Measurements from ENCODE around the gene MOXD1. TPM values are rescaled to one million over a fixed set of nuclear protein-coding genes. Genes with fewer than 3 reads are reported as not detected.
A peak's percentile ranks its signal among the peaks of the same experiment; 100 is the strongest.

The MOXD1 gene
- total RNA-seq, 2 experiments from 2014 or later: not detected

- Mint-ChIP-seq H3K9me3 (ENCODE audit: low read depth) (peaks cover 2% of the 10 kb centered on the region), H3K4me1 (no peaks in the 10 kb centered on the region), H3K4me3 (no peak overlapping the region), H3K27me3 (peaks cover 20% of the 10 kb centered on the region), H3K36me3 (ENCODE audit: low read depth) (no peaks in the 10 kb centered on the region), H3K27ac (no peak overlapping the region)
- intact Hi-C loops (cut with DNase I, micrococcal nuclease): no loop called here
- POLR2A ChIA-PET: no interaction called here
- DNase-seq (no peak), ATAC-seq (no peak)
- CTCF ChIA-PET: interaction anchor here (0.7 kb wide), 1 partner anchor 133 kb away, joined by 3 read pairs; no protein-coding TSS in a partner anchor
These were observed 12.2 kb upstream of the MOXD1 start for GRCh38 chr6:132413499-132413802.

- Mint-ChIP-seq H3K9me3 (ENCODE audit: low read depth) (peaks cover 2% of the 10 kb centered on the region), H3K4me3 (no peak overlapping the region), H3K36me3 (ENCODE audit: low read depth) (no peaks in the 10 kb centered on the region), H3K27me3 (peaks cover 25% of the 10 kb centered on the region), H3K4me1 (no peaks in the 10 kb centered on the region), H3K27ac (no peak overlapping the region)
- ATAC-seq: no peak
- no peak for DNase-seq
- intact Hi-C loops (cut with DNase I, micrococcal nuclease): no loop called here
- CTCF ChIA-PET: interaction anchor here (0.7 kb wide), 1 partner anchor 133 kb away, joined by 3 read pairs; no protein-coding TSS in a partner anchor
- POLR2A ChIA-PET: no interaction called here
These were observed 11.6 kb upstream of the MOXD1 start for GRCh38 chr6:132412656-132413498.

DNA sequence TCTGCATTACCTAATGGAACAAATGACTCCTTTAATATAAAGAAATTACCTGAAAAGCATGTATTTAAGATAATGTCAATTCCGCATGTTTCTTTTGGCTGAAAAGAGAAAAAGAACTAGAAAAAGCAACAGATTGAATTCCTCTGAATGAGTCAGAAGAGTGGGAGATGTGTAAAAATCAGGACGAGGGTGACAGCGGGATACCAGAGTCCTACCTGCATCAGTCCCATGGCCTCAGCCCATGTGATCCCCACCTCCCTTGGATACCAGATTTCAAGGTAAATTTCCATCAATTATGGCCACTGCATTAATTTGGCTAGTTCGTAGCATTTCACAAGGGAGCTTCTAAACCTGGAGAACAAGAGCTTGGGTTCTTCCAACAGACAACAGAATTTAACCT, 10.0 kb upstream of the MOXD1 start:
- Mint-ChIP-seq H3K4me1 (no peaks in the 10 kb centered on the region), H3K36me3 (ENCODE audit: low read depth) (no peaks in the 10 kb centered on the region), H3K27ac (no peak overlapping the region), H3K9me3 (ENCODE audit: low read depth) (peaks cover 1% of the 10 kb centered on the region), H3K4me3 (no peak overlapping the region), H3K27me3 (peaks cover 30% of the 10 kb centered on the region)
- ATAC-seq: no peak
- intact Hi-C loops (cut with DNase I, micrococcal nuclease): no loop called here
- ChIA-PET CTCF (interaction anchor here (1.6 kb wide), 1 partner anchor 132 kb away, joined by 7 read pairs; no protein-coding TSS in a partner anchor), POLR2A (no interaction called here)
- DNase-seq: no peak

GRCh38 chr6:132410830-132411229, 9.6 kb upstream of the MOXD1 start:
- no peaks in the 10 kb centered on the region for H3K36me3 Mint-ChIP-seq (ENCODE audit: low read depth)
- ChIA-PET POLR2A (no interaction called here), CTCF (interaction anchor here (1.6 kb wide), 1 partner anchor 131 kb away, joined by 7 read pairs; no protein-coding TSS in a partner anchor)
- DNase-seq: no peak
- H3K4me3 Mint-ChIP-seq: no peak overlapping the region
- H3K9me3 Mint-ChIP-seq (ENCODE audit: low read depth): no peaks in the 10 kb centered on the region
- ATAC-seq: no peak
- H3K27ac Mint-ChIP-seq: no peak overlapping the region
- intact Hi-C loops (cut with DNase I, micrococcal nuclease): no loop called here
- H3K4me1 Mint-ChIP-seq: no peaks in the 10 kb centered on the region
- H3K27me3 Mint-ChIP-seq: peaks cover 34% of the 10 kb centered on the region

DNA sequence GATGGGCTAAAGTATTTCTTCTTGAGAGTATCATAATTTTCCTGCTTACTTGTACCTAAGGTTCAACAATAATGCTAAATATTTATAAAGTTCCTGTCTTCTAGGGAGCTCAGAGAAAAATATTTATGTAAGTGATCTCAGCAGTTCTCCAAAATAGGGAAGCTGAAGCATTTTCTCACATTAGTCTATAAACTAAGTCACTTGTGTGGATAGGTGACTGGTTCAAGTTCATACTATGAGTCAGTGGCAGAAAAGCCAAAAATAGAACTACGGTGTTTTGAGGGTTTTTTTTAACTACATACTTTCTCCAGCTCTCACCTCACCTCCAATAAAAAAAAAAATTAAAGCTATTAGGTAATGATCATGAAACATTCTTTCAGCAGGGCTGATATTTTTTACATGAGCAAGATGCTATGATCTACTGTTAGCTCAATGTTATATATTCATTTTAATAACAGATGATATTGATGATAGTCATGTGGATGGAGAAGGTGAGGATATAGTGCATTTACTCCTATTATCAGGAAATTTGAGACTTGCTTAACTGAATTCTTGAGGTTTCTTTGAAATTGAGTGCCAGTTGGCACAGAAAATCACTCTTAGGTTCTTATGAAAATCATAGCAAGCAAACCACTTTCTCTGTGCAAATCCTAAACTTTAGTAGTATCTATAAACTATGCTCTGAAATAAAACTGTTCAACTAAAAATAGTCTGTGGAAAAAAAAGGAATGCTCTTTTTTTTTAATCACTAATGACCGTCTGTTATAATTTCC, 4.1 kb upstream of the MOXD1 start:
- Mint-ChIP-seq H3K27me3 (peaks cover 49% of the 10 kb centered on the region), H3K4me3 (no peak overlapping the region), H3K27ac (no peak overlapping the region), H3K4me1 (peaks cover 17% of the 10 kb centered on the region), H3K36me3 (ENCODE audit: low read depth) (no peaks in the 10 kb centered on the region), H3K9me3 (ENCODE audit: low read depth) (no peaks in the 10 kb centered on the region)
- peak; percentile 33 for ATAC-seq
- CTCF ChIA-PET: interaction anchor here (0.9 to 1.6 kb wide), 3 partner anchors 23 to 125 kb away, joined by 3 to 8 read pairs (median 3); no protein-coding TSS in a partner anchor
- intact Hi-C loops (cut with DNase I, micrococcal nuclease): loop anchor here in 1 of 2 experiments (10.0 kb wide), 1 partner anchor 839 kb away; the partner anchor contains the start of gene EYA4
- POLR2A ChIA-PET: no interaction called here
- DNase-seq: no peak

- peaks cover 55% of the 10 kb centered on the region for H3K27me3 Mint-ChIP-seq
These were observed 3.5 kb upstream of the MOXD1 start for GRCh38 chr6:132404736-132405135.

DNA sequence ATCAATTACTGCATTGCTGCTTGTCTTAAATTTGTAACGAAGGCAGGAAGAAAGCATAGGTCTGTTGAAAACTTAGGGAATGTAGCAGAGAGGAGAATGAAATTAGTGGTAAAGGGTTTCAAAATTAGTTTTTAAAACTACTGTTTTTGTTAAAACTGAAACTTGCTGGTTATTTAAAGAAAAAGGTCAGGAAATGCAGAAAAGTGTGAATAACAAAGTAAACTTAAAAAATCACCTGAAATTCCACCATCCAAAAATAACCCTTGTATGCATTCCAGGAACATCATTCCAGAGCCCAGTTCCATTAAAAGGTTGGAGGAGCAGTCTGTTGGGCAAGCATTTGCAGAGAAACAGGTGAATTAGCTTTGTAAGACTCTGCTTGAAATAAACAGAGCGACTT, 3.1 kb upstream of the MOXD1 start:
- DNase-seq (no peak), ATAC-seq (no peak)
- no peak overlapping the region for H3K27ac Mint-ChIP-seq
- no peaks in the 10 kb centered on the region for H3K9me3 Mint-ChIP-seq (ENCODE audit: low read depth)
- H3K36me3 Mint-ChIP-seq (ENCODE audit: low read depth): no peaks in the 10 kb centered on the region
- H3K4me3 Mint-ChIP-seq: no peak overlapping the region
- ChIA-PET CTCF (interaction anchor here (0.9 to 1.6 kb wide), 3 partner anchors 22 to 124 kb away, joined by 3 to 8 read pairs (median 3); no protein-coding TSS in a partner anchor), POLR2A (no interaction called here)
- intact Hi-C loops (cut with DNase I, micrococcal nuclease): loop anchor here (5.0 to 10.0 kb wide), 2 partner anchors 78 to 840 kb away; partner anchors contain the start of gene EYA4 (in 1 of the 2)
- H3K27me3 Mint-ChIP-seq: peaks cover 56% of the 10 kb centered on the region
- peaks cover 17% of the 10 kb centered on the region for H3K4me1 Mint-ChIP-seq

More at GRCh38 chr6:132404736-132405135, 3.5 kb upstream of the MOXD1 start:
- H3K9me3 Mint-ChIP-seq (ENCODE audit: low read depth): no peaks in the 10 kb centered on the region
- peaks cover 17% of the 10 kb centered on the region for H3K4me1 Mint-ChIP-seq
- H3K36me3 Mint-ChIP-seq (ENCODE audit: low read depth): no peaks in the 10 kb centered on the region
- intact Hi-C loops (cut with DNase I, micrococcal nuclease): loop anchor here (5.0 to 10.0 kb wide), 2 partner anchors 78 to 840 kb away; partner anchors contain the start of gene EYA4 (in 1 of the 2)
- no peak overlapping the region for H3K27ac Mint-ChIP-seq
- ATAC-seq: peak; percentile 58
- no peak for DNase-seq
- CTCF ChIA-PET: interaction anchor here (0.9 to 1.6 kb wide), 3 partner anchors 22 to 125 kb away, joined by 3 to 8 read pairs (median 3); no protein-coding TSS in a partner anchor
- no peak overlapping the region for H3K4me3 Mint-ChIP-seq
- POLR2A ChIA-PET: no interaction called here

DNA sequence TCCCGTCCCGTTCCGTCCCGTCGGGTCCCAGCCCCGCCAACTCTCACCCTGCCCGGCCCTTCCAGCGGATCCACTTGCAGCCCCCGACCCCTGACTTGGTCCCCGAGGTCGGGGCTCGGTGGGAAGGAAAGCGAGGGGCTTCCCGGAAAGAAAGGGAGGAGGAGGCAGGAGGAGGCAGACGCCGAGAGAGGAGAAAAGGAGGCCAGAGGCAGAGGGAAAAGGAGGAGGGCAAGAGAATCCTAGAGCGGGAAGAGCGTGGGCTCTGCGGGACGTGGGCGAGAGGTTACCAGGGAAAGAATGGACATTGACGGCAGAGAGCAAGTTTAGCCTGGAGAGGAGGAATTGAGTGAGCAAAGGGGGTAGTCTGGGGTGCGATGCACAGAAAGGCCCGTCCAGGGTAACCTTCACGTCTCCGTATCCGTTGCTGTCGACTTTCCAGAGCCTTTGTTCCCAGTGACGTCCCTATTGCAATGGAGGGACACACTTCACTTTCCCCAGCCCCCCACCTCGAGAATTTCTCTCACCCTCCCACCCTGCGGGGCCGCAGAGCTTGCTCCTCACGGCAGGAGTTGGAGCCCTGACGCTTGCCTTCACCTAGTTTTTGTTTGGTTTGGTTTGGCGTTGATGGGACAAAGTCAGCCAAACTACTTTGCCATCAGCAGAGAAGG, 477 bp upstream of the MOXD1 start:
- Mint-ChIP-seq H3K36me3 (ENCODE audit: low read depth) (no peaks in the 10 kb centered on the region), H3K9me3 (ENCODE audit: low read depth) (no peaks in the 10 kb centered on the region), H3K27ac (no peak overlapping the region), H3K4me1 (peaks cover 17% of the 10 kb centered on the region), H3K27me3 (peaks cover 54% of the 10 kb centered on the region), H3K4me3 (peak overlapping the region; percentile 8)
- DNase-seq (no peak), ATAC-seq (no peak)
- POLR2A ChIA-PET: no interaction called here
- CTCF ChIA-PET: no interaction called here
- intact Hi-C loops (cut with DNase I, micrococcal nuclease): loop anchor here (5.0 to 10.0 kb wide), 2 partner anchors 81 to 843 kb away; partner anchors contain the start of gene EYA4 (in 1 of the 2)

GRCh38 chr6:132400555-132400882, 756 bp downstream of the MOXD1 start:
- ChIA-PET POLR2A (interaction anchor here (0.7 kb wide), 1 partner anchor 14 kb away, joined by 3 read pairs; no protein-coding TSS in a partner anchor), CTCF (no interaction called here)
- peaks cover 17% of the 10 kb centered on the region for H3K4me1 Mint-ChIP-seq
- DNase-seq: no peak
- intact Hi-C loops (cut with DNase I, micrococcal nuclease): loop anchor here (5.0 to 10.0 kb wide), 2 partner anchors 82 to 844 kb away; partner anchors contain the start of gene EYA4 (in 1 of the 2)
- no peak for ATAC-seq
- peaks cover 61% of the 10 kb centered on the region for H3K27me3 Mint-ChIP-seq
- no peak overlapping the region for H3K4me3 Mint-ChIP-seq
- H3K36me3 Mint-ChIP-seq (ENCODE audit: low read depth): no peaks in the 10 kb centered on the region
- peaks cover 2% of the 10 kb centered on the region for H3K9me3 Mint-ChIP-seq (ENCODE audit: low read depth)
- H3K27ac Mint-ChIP-seq: no peak overlapping the region

- CTCF ChIA-PET: no interaction called here
- intact Hi-C loops (cut with DNase I, micrococcal nuclease): loop anchor here (5.0 to 10.0 kb wide), 2 partner anchors 83 to 845 kb away; partner anchors contain the start of gene EYA4 (in 1 of the 2)
These were observed 1.8 kb downstream of the MOXD1 start for GRCh38 chr6:132399376-132400074.

More at GRCh38 chr6:132399376-132400074, 1.8 kb downstream of the MOXD1 start:
- POLR2A ChIA-PET: no interaction called here
- peaks cover 12% of the 10 kb centered on the region for H3K9me3 Mint-ChIP-seq (ENCODE audit: low read depth)
- DNase-seq: no peak
- peaks cover 64% of the 10 kb centered on the region for H3K27me3 Mint-ChIP-seq
- no peak for ATAC-seq
- H3K27ac Mint-ChIP-seq: no peak overlapping the region
- H3K4me3 Mint-ChIP-seq: no peak overlapping the region
- peaks cover 10% of the 10 kb centered on the region for H3K4me1 Mint-ChIP-seq
- no peaks in the 10 kb centered on the region for H3K36me3 Mint-ChIP-seq (ENCODE audit: low read depth)

Data from activated CD4-positive, alpha-beta T cell treated with anti-CD3 and anti-CD28 coated beads for 36 hours (primary cell).